ENCODE measurements around the gene FAM13A. TPM values are rescaled to one million over a fixed set of nuclear protein-coding genes. Genes with fewer than 3 reads are reported as not detected.
A peak's percentile ranks its signal among the peaks of the same experiment; 100 is the strongest.

The FAM13A gene
- total and polyA plus RNA-seq, 2 of the 4 experiments (the other 2 are of a cell fraction) = 13.1 to 22.0 TPM

DNA sequence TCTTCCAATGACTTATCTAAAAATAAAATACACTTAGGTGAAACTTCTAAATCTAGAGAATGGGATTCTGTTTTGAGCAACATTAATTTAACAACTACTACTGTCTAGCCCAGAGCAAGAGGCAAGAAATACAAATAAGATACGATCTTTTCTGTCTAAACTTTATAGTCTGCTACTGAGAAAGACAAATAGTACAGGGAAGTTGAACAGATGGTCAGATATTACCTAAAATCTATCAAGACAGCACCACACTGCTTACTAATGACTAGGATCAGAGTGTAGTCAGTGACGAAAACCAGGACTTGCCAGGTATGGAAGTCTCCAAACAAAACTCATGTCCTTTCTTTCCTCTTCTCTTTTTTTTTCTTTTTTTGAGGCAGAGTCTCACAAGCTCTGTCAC, 7.1 kb downstream of the FAM13A start:
- no peak for DNase-seq
- no peaks in the 10 kb centered on the region for H4K20me1 ChIP-seq (ENCODE audit: insufficient read depth, low read length)
- POLR2A ChIA-PET (ENCODE audit: unreplicated experiment) = no interaction called here
- H2AK9ac ChIP-seq (replicated peaks; ENCODE audit: low read depth, low read length, poor library complexity) = no peak overlapping the region
- H2BK120ac ChIP-seq (ENCODE audit: low read depth, low read length) = peak overlapping the region; percentile 53; the same call in 1 of the 2 replicates
- H3K4me3 ChIP-seq (ENCODE audit: insufficient read depth, low read depth, low read length) = no peak overlapping the region
- no peak overlapping the region for H3K56ac ChIP-seq (ENCODE audit: extremely low read depth, insufficient read depth, low read length)
- H3K4ac ChIP-seq (ENCODE audit: low read depth, low read length) = peak overlapping the region; percentile 57; the same call in 1 of the 2 replicates
- H3K9ac ChIP-seq (ENCODE audit: low read depth, low read length) = no peak overlapping the region
- in situ Hi-C loops (cut with MboI; ENCODE audit: low sequenced_read_pairs) = no loop called here
- peak overlapping the region; percentile 98 for H3K27ac ChIP-seq (ENCODE audit: insufficient read depth, low read length)
- dilution Hi-C loops (cut with HindIII; ENCODE audit: low sequenced_read_pairs, unreplicated experiment) = no loop called here
- no peak for ATAC-seq (ENCODE audit: low read depth)
- peak overlapping the region; percentile 28 for H3K4me2 ChIP-seq (ENCODE audit: low read depth, low read length)
- peak overlapping the region; percentile 52 for H4K91ac ChIP-seq (ENCODE audit: insufficient read depth, low read depth, low read length)
- H3K18ac ChIP-seq (ENCODE audit: low read depth, low read length) = peak overlapping the region; percentile 92
- no peak overlapping the region for H2AFZ ChIP-seq (replicated peaks; ENCODE audit: low read length, poor library complexity)
- WGBS, 2 experiments (ENCODE audit: extremely low coverage in 2 of 2, insufficient read length in 1 of 2) = no CpG with 5 or more reads among the region's 2 CpGs
- H3K36me3 ChIP-seq (ENCODE audit: control insufficient read depth, insufficient read depth, low read length) = no peaks in the 10 kb centered on the region
- peak overlapping the region; percentile 26; the same call in 1 of the 2 replicates for H2BK20ac ChIP-seq (ENCODE audit: low read depth, low read length)
- BruUV-seq (replicated peaks) = no TSS peak
- no peak overlapping the region for H3K23ac ChIP-seq (ENCODE audit: low read depth, low read length)
- no peaks in the 10 kb centered on the region for H3K27me3 ChIP-seq (ENCODE audit: control insufficient read depth, insufficient read depth, low read length)
- peaks cover 3% of the 10 kb centered on the region; the same call in 1 of the 2 replicates for H3K9me3 ChIP-seq (ENCODE audit: control insufficient read depth, insufficient read depth, low read length)
- intact Hi-C loops (cut with micrococcal nuclease) = no loop called here
- H4K8ac ChIP-seq (ENCODE audit: low read depth in 2 of 2, low read length in 2 of 2) = peak overlapping the region; percentile 40 to 87; a peak in 1 of 4 replicates
- CTCF ChIA-PET = interaction anchor here (0.8 kb wide), 1 partner anchor 347 kb away, joined by 5 read pairs; no protein-coding TSS in a partner anchor
- H3K9me1 ChIP-seq (ENCODE audit: insufficient read depth, low read length) = peaks cover 6% of the 10 kb centered on the region
- TF ChIP-seq, protein P1, sequence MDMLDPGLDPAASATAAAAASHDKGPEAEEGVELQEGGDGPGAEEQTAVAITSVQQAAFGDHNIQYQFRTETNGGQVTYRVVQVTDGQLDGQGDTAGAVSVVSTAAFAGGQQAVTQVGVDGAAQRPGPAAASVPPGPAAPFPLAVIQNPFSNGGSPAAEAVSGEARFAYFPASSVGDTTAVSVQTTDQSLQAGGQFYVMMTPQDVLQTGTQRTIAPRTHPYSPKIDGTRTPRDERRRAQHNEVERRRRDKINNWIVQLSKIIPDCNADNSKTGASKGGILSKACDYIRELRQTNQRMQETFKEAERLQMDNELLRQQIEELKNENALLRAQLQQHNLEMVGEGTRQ (IDR thresholded peaks at IDR 0.05; ENCODE audit: low read depth, low read length) = no peak
- TF ChIP-seq ELK1 (IDR thresholded peaks at IDR 0.05; ENCODE audit: borderline replicate concordance, low read depth, low read length) (no peak), SMC3 (IDR thresholded peaks at IDR 0.05; ENCODE audit: low read depth, low read length) (no peak), CHD1 (IDR thresholded peaks at IDR 0.05; ENCODE audit: low read depth, low read length) (no peak), MAFK (IDR thresholded peaks at IDR 0.05; ENCODE audit: low read depth, low read length) (no peak), MAZ (IDR thresholded peaks at IDR 0.05; ENCODE audit: borderline replicate concordance, low read depth, low read length) (no peak), RAD21 (IDR thresholded peaks at IDR 0.05; ENCODE audit: low read length) (no peak), POLR2A (IDR thresholded peaks at IDR 0.05; ENCODE audit: low read depth, low read length) (no peak), NFE2L2 (IDR thresholded peaks at IDR 0.05; ENCODE audit: low read depth, low read length) (no peak), MXI1 (IDR thresholded peaks at IDR 0.05; ENCODE audit: borderline replicate concordance, low read depth, low read length) (no peak), CTCF (conservative IDR thresholded peaks at IDR 0.05; ENCODE audit: low read depth, low read length) (no peak), CEBPB (IDR thresholded peaks at IDR 0.05; ENCODE audit: low read depth, low read length) (no peak), FOS (IDR thresholded peaks at IDR 0.05; ENCODE audit: low read depth, low read length) (no peak), BHLHE40 (IDR thresholded peaks at IDR 0.05; ENCODE audit: low read depth, low read length) (no peak), RFX5 (IDR thresholded peaks at IDR 0.05; ENCODE audit: low read depth, low read length) (no peak), RCOR1 (IDR thresholded peaks at IDR 0.05; ENCODE audit: insufficient replicate concordance, low read length) (no peak)
- H2AK5ac ChIP-seq (ENCODE audit: low read depth, low read length) = no peak overlapping the region
- H2BK15ac ChIP-seq (ENCODE audit: low read depth, low read length) = peak overlapping the region; percentile 51; the same call in 1 of the 3 replicates
- H3K79me1 ChIP-seq (ENCODE audit: low read depth in 1 of 2, low read length in 2 of 2) = peaks cover 25 to 37% of the 10 kb centered on the region in 2 experiments
- peaks cover 6% of the 10 kb centered on the region for H3K4me1 ChIP-seq (ENCODE audit: control insufficient read depth, insufficient read depth, low read length)
- peak overlapping the region; percentile 84 for H4K5ac ChIP-seq (ENCODE audit: low read depth, low read length)
- peak overlapping the region; percentile 86 for H2BK5ac ChIP-seq (ENCODE audit: low read depth, low read length, poor library complexity, severe bottlenecking)
- H3K14ac ChIP-seq (replicated peaks; ENCODE audit: low read depth, low read length) = 0 out of 2 replicates have a peak overlapping the region, but pooled peaks have one; percentile 19

All from IMR-90 (cell line).